ENCODE results near the gene SPAG4. TPM values are rescaled to one million over a fixed set of nuclear protein-coding genes. Genes with fewer than 3 reads are reported as not detected.

Gene SPAG4
- total and polyA plus RNA-seq, 10 of the 15 experiments (the other 5 are each of a cell fraction or from before 2014, with no cell fraction given): 0.90 to 12.5 (median 2.4) TPM

DNA sequence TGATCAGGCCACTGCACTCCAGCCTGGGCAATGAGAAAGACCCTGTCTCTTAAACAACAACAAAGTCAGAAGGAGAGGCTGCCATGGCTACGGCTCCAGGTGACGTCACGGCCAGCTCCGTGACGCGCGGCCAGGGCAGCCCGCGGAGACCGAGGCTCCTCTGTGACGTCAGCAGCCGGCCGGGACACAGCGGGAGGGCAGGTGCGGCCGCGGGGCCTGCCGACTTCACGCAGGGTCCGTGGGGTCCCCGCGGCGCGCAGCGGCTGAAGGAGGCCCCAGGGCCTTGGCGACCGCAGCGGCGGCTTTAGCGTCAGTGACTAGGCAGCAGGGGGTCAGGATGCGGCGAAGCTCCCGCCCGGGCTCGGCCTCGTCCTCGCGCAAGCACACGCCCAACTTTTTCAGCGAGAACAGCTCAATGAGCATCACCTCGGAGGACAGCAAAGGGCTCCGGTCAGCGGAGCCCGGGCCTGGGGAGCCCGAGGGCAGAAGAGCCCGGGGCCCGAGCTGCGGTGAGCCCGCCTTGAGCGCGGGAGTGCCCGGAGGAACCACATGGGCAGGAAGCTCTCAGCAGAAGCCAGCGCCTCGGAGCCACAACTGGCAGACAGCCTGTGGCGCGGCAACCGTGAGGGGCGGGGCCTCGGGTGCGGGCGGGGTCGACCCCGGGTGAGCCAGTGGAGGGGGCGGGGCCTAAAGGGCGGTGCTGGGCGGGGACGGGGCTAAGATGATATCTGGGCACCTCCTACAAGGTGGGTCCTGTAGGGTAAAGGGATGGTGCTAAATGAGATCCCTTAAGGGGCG is at the start of gene SPAG4 (continued):
- TF ChIP-seq, protein P1, sequence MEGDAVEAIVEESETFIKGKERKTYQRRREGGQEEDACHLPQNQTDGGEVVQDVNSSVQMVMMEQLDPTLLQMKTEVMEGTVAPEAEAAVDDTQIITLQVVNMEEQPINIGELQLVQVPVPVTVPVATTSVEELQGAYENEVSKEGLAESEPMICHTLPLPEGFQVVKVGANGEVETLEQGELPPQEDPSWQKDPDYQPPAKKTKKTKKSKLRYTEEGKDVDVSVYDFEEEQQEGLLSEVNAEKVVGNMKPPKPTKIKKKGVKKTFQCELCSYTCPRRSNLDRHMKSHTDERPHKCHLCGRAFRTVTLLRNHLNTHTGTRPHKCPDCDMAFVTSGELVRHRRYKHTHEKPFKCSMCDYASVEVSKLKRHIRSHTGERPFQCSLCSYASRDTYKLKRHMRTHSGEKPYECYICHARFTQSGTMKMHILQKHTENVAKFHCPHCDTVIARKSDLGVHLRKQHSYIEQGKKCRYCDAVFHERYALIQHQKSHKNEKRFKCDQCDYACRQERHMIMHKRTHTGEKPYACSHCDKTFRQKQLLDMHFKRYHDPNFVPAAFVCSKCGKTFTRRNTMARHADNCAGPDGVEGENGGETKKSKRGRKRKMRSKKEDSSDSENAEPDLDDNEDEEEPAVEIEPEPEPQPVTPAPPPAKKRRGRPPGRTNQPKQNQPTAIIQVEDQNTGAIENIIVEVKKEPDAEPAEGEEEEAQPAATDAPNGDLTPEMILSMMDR (IDR thresholded peaks at IDR 0.05 in 2 of 3, conservative IDR thresholded peaks at IDR 0.05 in 1 of 3; ENCODE audit: control insufficient read depth in 2 of 3, extremely low read depth in 1 of 3, insufficient read depth in 1 of 3, low read depth in 3 of 3, low read length in 3 of 3): no peak
- TF ChIP-seq ZNF207 (IDR thresholded peaks at IDR 0.05; ENCODE audit: borderline replicate concordance) (no peak), EGR1 (IDR thresholded peaks at IDR 0.05; ENCODE audit: borderline replicate concordance in 1 of 2, low read depth in 2 of 2, low read length in 2 of 2) (no peak), STAT3 (IDR thresholded peaks at IDR 0.05; ENCODE audit: low read depth, low read length) (no peak), SMAD5 (IDR thresholded peaks at IDR 0.05; ENCODE audit: low read depth) (no peak), NRF1 (conservative IDR thresholded peaks at IDR 0.05; ENCODE audit: low read depth, low read length) (no peak), CHD2 (IDR thresholded peaks at IDR 0.05; ENCODE audit: borderline replicate concordance, low read depth, low read length) (no peak), TCF3 (IDR thresholded peaks at IDR 0.05; ENCODE audit: borderline replicate concordance, insufficient read depth, low read depth, low read length) (no peak), BRCA1 (IDR thresholded peaks at IDR 0.05; ENCODE audit: low read depth, low read length) (no peak), PAX8 (IDR thresholded peaks at IDR 0.05) (no peak), CHD1 (IDR thresholded peaks at IDR 0.05; ENCODE audit: low read depth, low read length) (no peak), DPF2 (IDR thresholded peaks at IDR 0.05) (peak; percentile 90), LARP7 (IDR thresholded peaks at IDR 0.05) (peak; percentile 92), NBN (IDR thresholded peaks at IDR 0.05) (0 out of 2 replicates have a peak, but pooled peaks have one; percentile 38), ASH2L (IDR thresholded peaks at IDR 0.05; ENCODE audit: borderline replicate concordance, low read depth) (no peak), SREBF1 (IDR thresholded peaks at IDR 0.05; ENCODE audit: low read length) (no peak), ZNF24 (IDR thresholded peaks at IDR 0.05) (no peak), HDGF (IDR thresholded peaks at IDR 0.05) (peak; percentile 96), MYB (IDR thresholded peaks at IDR 0.05; ENCODE audit: borderline replicate concordance, low read depth, low read length) (no peak), JUNB (IDR thresholded peaks at IDR 0.05) (no peak)
- TF ChIP-seq, protein P2, sequence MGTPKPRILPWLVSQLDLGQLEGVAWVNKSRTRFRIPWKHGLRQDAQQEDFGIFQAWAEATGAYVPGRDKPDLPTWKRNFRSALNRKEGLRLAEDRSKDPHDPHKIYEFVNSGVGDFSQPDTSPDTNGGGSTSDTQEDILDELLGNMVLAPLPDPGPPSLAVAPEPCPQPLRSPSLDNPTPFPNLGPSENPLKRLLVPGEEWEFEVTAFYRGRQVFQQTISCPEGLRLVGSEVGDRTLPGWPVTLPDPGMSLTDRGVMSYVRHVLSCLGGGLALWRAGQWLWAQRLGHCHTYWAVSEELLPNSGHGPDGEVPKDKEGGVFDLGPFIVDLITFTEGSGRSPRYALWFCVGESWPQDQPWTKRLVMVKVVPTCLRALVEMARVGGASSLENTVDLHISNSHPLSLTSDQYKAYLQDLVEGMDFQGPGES (IDR thresholded peaks at IDR 0.05): no peak
- TF ChIP-seq, protein P3, sequence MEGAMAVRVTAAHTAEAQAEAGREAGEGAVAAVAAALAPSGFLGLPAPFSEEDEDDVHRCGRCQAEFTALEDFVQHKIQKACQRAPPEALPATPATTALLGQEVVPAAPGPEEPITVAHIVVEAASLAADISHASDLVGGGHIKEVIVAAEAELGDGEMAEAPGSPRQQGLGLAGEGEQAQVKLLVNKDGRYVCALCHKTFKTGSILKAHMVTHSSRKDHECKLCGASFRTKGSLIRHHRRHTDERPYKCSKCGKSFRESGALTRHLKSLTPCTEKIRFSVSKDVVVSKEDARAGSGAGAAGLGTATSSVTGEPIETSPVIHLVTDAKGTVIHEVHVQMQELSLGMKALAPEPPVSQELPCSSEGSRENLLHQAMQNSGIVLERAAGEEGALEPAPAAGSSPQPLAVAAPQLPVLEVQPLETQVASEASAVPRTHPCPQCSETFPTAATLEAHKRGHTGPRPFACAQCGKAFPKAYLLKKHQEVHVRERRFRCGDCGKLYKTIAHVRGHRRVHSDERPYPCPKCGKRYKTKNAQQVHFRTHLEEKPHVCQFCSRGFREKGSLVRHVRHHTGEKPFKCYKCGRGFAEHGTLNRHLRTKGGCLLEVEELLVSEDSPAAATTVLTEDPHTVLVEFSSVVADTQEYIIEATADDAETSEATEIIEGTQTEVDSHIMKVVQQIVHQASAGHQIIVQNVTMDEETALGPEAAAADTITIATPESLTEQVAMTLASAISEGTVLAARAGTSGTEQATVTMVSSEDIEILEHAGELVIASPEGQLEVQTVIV (IDR thresholded peaks at IDR 0.05; ENCODE audit: borderline replicate concordance, partially characterized antibody): no peak
- TF ChIP-seq, protein P4, sequence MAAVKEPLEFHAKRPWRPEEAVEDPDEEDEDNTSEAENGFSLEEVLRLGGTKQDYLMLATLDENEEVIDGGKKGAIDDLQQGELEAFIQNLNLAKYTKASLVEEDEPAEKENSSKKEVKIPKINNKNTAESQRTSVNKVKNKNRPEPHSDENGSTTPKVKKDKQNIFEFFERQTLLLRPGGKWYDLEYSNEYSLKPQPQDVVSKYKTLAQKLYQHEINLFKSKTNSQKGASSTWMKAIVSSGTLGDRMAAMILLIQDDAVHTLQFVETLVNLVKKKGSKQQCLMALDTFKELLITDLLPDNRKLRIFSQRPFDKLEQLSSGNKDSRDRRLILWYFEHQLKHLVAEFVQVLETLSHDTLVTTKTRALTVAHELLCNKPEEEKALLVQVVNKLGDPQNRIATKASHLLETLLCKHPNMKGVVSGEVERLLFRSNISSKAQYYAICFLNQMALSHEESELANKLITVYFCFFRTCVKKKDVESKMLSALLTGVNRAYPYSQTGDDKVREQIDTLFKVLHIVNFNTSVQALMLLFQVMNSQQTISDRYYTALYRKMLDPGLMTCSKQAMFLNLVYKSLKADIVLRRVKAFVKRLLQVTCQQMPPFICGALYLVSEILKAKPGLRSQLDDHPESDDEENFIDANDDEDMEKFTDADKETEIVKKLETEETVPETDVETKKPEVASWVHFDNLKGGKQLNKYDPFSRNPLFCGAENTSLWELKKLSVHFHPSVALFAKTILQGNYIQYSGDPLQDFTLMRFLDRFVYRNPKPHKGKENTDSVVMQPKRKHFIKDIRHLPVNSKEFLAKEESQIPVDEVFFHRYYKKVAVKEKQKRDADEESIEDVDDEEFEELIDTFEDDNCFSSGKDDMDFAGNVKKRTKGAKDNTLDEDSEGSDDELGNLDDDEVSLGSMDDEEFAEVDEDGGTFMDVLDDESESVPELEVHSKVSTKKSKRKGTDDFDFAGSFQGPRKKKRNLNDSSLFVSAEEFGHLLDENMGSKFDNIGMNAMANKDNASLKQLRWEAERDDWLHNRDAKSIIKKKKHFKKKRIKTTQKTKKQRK (IDR thresholded peaks at IDR 0.05; ENCODE audit: low read depth, low read length): no peak

Data from GM12878 (cell line).